WTC11 (cell line): ENCODE results near the gene PRKCE. TPM values are rescaled to one million over a fixed set of nuclear protein-coding genes. Genes with fewer than 3 reads are reported as not detected.

Source experiments
- ATAC-seq: fragments of 200-7000 bp; cut with Tn5 transposase; 2 replicates; pipeline ENCODE4 v1.10.0; 2021; ENCODE audit warnings: mild to moderate bottlenecking, moderate library complexity
- CTCF ChIA-PET: fragments of 300-600 bp; sonication (Branson Sonifier 250); formaldehyde crosslinking; loops from one replicate; lab custom pipeline; 2021; ENCODE audit warnings: antibody characterized with exemption; lab: Charles Lee
- POLR2A ChIA-PET: fragments of 350-600 bp; sonication (Branson Sonifier 250); formaldehyde crosslinking; loops from one replicate; lab custom pipeline; 2021; ENCODE audit warnings: antibody characterized with exemption; lab: Charles Lee
- DNase-seq: peaks from one replicate; pipeline ENCODE4 v3.0.0; 2021; ENCODE audit warnings: low spot score
- H3K27ac Mint-ChIP-seq: 2 replicates; pipeline ENCODE4 v1.8.0; 2021; ENCODE audit warnings: mixed read lengths
- H3K27me3 Mint-ChIP-seq: 2 replicates; pipeline ENCODE4 v1.8.0; 2021; ENCODE audit warnings: low read depth, mild to moderate bottlenecking, moderate library complexity, mixed read lengths
- H3K36me3 Mint-ChIP-seq: 2 replicates; pipeline ENCODE4 v1.8.0; 2021; ENCODE audit warnings: mixed read lengths
- H3K4me1 Mint-ChIP-seq: 2 replicates; pipeline ENCODE4 v1.8.0; 2022; ENCODE audit warnings: mixed read lengths
- H3K4me3 Mint-ChIP-seq: 2 replicates; pipeline ENCODE4 v1.8.0; 2021; ENCODE audit warnings: mild to moderate bottlenecking, moderate library complexity, mixed read lengths
- H3K9me3 Mint-ChIP-seq: 2 replicates; pipeline ENCODE4 v1.8.0; 2021; ENCODE audit warnings: mixed read lengths
- CDX4 ChIP-seq: fragments of 250-450 bp; sonication (Bioruptor Pico); IDR thresholded peaks from 2 replicates; pipeline ENCODE4 v1.9.0; 2021; ENCODE audit warnings: moderate library complexity, mild to moderate bottlenecking, inconsistent platforms, borderline replicate concordance
- FOXP1 ChIP-seq: sonication (generic); formaldehyde crosslinking; IDR thresholded peaks from 2 replicates; pipeline ENCODE4 v1.8.0; 2022; ENCODE audit warnings: missing genetic modification reagents, mild to moderate bottlenecking, moderate library complexity, borderline replicate concordance
- GABPB1 ChIP-seq: sonication (generic); formaldehyde crosslinking; IDR thresholded peaks from 2 replicates; pipeline ENCODE4 v1.8.1; 2023; ENCODE audit warnings: mild to moderate bottlenecking, missing genetic modification reagents
- IRF1 ChIP-seq: sonication (generic); formaldehyde crosslinking; IDR thresholded peaks from 2 replicates; pipeline ENCODE4 v1.8.0; 2023; ENCODE audit warnings: missing genetic modification reagents
- JAZF1 ChIP-seq: fragments of 250-450 bp; sonication (Bioruptor Pico); IDR thresholded peaks from 2 replicates; pipeline ENCODE4 v1.9.0; 2021; ENCODE audit warnings: moderate library complexity, mild to moderate bottlenecking, inconsistent platforms
- MLX ChIP-seq: sonication (generic); formaldehyde crosslinking; IDR thresholded peaks from 2 replicates; pipeline ENCODE4 v1.8.1; 2023; ENCODE audit warnings: mild to moderate bottlenecking, missing genetic modification reagents, moderate library complexity
- TEAD4 ChIP-seq: sonication (generic); formaldehyde crosslinking; IDR thresholded peaks from 2 replicates; pipeline ENCODE4 v1.8.0; 2022; ENCODE audit warnings: mild to moderate bottlenecking, missing genetic modification reagents
- ZNF416 ChIP-seq: fragments of 250-450 bp; sonication (Bioruptor Pico); IDR thresholded peaks from 2 replicates; pipeline ENCODE4 v1.9.0; 2021; ENCODE audit warnings: mild to moderate bottlenecking, inconsistent platforms
- ZNF671 ChIP-seq: fragments of 250-450 bp; sonication (Bioruptor Pico); IDR thresholded peaks from 2 replicates; pipeline ENCODE4 v1.8.0; 2021; ENCODE audit warnings: mild to moderate bottlenecking
- total RNA-seq: library from RNA; stranded (reverse); gene quantifications from 3 replicates; pipeline ENCODE4 v1.2.3, GENCODE V29; 2021
- TF ChIP-seq, protein P1 (sequence below): fragments of 250-450 bp; sonication (Bioruptor Pico); IDR thresholded peaks from 2 replicates; pipeline ENCODE4 v1.9.0; 2021; ENCODE audit warnings: mild to moderate bottlenecking, borderline replicate concordance
- TF ChIP-seq, protein P2 (sequence below): sonication (generic); formaldehyde crosslinking; conservative IDR thresholded peaks from 2 replicates; pipeline ENCODE4 v1.8.1; 2022; ENCODE audit warnings: mild to moderate bottlenecking, missing genetic modification reagents
- TF ChIP-seq, protein P3 (sequence below): fragments of 250-450 bp; sonication (Bioruptor Pico); IDR thresholded peaks from 2 replicates; pipeline ENCODE4 v2.1.2; 2022; ENCODE audit warnings: mild to moderate bottlenecking, moderate library complexity
- TF ChIP-seq, protein P4 (sequence below): sonication (generic); formaldehyde crosslinking; IDR thresholded peaks from 2 replicates; pipeline ENCODE4 v1.8.1; 2022; ENCODE audit warnings: low read depth, missing genetic modification reagents, borderline replicate concordance

PRKCE gene
- total RNA-seq, 1 experiment from 2014 or later, result 5.8 TPM

DNA sequence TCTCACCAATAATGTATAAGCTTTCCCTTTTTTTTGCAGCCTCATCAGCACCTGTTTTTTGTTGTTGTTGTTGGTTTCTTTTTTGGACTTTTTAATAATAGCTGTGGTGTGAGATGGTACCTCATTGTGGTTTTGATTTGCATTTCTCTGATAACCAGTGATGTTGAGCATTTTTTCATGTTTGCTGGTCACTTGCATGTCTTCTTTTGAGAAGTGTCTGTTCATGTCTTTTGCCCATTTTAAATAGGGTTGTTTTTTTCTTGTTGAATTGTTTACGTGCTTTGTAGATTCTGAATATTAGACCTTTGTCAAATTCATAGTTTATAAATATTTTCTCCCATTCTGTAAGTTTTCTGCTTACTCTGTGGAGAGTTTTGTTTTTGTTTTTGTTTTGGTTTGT lies 557.3 kb downstream of the PRKCE start (continued):
- TF ChIP-seq, protein P1, sequence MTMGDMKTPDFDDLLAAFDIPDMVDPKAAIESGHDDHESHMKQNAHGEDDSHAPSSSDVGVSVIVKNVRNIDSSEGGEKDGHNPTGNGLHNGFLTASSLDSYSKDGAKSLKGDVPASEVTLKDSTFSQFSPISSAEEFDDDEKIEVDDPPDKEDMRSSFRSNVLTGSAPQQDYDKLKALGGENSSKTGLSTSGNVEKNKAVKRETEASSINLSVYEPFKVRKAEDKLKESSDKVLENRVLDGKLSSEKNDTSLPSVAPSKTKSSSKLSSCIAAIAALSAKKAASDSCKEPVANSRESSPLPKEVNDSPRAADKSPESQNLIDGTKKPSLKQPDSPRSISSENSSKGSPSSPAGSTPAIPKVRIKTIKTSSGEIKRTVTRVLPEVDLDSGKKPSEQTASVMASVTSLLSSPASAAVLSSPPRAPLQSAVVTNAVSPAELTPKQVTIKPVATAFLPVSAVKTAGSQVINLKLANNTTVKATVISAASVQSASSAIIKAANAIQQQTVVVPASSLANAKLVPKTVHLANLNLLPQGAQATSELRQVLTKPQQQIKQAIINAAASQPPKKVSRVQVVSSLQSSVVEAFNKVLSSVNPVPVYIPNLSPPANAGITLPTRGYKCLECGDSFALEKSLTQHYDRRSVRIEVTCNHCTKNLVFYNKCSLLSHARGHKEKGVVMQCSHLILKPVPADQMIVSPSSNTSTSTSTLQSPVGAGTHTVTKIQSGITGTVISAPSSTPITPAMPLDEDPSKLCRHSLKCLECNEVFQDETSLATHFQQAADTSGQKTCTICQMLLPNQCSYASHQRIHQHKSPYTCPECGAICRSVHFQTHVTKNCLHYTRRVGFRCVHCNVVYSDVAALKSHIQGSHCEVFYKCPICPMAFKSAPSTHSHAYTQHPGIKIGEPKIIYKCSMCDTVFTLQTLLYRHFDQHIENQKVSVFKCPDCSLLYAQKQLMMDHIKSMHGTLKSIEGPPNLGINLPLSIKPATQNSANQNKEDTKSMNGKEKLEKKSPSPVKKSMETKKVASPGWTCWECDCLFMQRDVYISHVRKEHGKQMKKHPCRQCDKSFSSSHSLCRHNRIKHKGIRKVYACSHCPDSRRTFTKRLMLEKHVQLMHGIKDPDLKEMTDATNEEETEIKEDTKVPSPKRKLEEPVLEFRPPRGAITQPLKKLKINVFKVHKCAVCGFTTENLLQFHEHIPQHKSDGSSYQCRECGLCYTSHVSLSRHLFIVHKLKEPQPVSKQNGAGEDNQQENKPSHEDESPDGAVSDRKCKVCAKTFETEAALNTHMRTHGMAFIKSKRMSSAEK, result no peak
- TF ChIP-seq, protein P2, sequence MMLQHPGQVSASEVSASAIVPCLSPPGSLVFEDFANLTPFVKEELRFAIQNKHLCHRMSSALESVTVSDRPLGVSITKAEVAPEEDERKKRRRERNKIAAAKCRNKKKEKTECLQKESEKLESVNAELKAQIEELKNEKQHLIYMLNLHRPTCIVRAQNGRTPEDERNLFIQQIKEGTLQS (CRISPR knock-in tag), result no peak
- TF ChIP-seq FOXP1 (CRISPR knock-in tag) (no peak), IRF1 (CRISPR knock-in tag) (no peak), ZNF671 (CRISPR knock-in tag) (no peak), TEAD4 (no peak)
- TF ChIP-seq, protein P3, sequence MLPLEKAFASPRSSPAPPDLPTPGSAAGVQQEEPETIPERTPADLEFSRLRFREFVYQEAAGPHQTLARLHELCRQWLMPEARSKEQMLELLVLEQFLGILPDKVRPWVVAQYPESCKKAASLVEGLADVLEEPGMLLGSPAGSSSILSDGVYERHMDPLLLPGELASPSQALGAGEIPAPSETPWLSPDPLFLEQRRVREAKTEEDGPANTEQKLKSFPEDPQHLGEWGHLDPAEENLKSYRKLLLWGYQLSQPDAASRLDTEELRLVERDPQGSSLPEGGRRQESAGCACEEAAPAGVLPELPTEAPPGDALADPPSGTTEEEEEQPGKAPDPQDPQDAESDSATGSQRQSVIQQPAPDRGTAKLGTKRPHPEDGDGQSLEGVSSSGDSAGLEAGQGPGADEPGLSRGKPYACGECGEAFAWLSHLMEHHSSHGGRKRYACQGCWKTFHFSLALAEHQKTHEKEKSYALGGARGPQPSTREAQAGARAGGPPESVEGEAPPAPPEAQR (CRISPR knock-in tag), result no peak

GRCh38 chr2:46210063-46210462 lies 558.6 kb downstream of the PRKCE start:
- CTCF ChIA-PET, result no interaction called here
- peaks cover 49% of the 10 kb centered on the region for H3K9me3 Mint-ChIP-seq

DNA sequence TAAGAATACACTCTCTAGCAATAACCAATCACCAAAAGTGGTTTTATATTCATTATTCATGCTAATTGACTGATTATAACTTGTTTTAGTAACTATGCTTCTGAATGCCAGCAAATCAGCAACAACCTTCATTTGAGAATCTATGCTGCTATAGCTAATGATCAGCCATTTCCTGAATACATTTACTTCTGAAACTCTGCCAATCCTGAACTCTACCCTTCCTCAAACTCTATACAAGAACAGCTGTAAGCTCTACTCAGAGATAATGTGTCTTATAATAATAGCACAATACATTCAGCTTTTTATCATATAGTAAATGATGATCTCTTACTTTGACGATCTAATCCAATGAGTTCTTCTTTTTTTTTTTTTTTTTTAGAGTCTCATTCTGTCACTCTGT lies 560.0 kb downstream of the PRKCE start:
- H3K4me3 Mint-ChIP-seq, result no peak overlapping the region
- ATAC-seq (no peak), DNase-seq (no peak)
- POLR2A ChIA-PET, result no interaction called here
- peaks cover 26% of the 10 kb centered on the region for H3K36me3 Mint-ChIP-seq
- no peak overlapping the region for H3K27ac Mint-ChIP-seq
- H3K27me3 Mint-ChIP-seq, result no peaks in the 10 kb centered on the region; the same call in none of the 2 replicates
- H3K9me3 Mint-ChIP-seq, result peaks cover 63% of the 10 kb centered on the region
- no peaks in the 10 kb centered on the region for H3K4me1 Mint-ChIP-seq
- no peak for TF ChIP-seq MLX (CRISPR knock-in tag)
- TF ChIP-seq CDX4 (CRISPR knock-in tag), result no peak
- CTCF ChIA-PET, result no interaction called here

More at GRCh38 chr2:46210063-46210462, 558.6 kb downstream of the PRKCE start:
- POLR2A ChIA-PET, result no interaction called here
- Mint-ChIP-seq H3K27ac (no peak overlapping the region), H3K36me3 (peaks cover 24% of the 10 kb centered on the region), H3K4me1 (peaks cover 7% of the 10 kb centered on the region), H3K4me3 (no peak overlapping the region), H3K27me3 (no peaks in the 10 kb centered on the region; the same call in none of the 2 replicates)
- no peak for DNase-seq
- no peak for TF ChIP-seq GABPB1
- TF ChIP-seq ZNF416, result no peak
- no peak for TF ChIP-seq JAZF1 (CRISPR knock-in tag)
- TF ChIP-seq, protein P4, sequence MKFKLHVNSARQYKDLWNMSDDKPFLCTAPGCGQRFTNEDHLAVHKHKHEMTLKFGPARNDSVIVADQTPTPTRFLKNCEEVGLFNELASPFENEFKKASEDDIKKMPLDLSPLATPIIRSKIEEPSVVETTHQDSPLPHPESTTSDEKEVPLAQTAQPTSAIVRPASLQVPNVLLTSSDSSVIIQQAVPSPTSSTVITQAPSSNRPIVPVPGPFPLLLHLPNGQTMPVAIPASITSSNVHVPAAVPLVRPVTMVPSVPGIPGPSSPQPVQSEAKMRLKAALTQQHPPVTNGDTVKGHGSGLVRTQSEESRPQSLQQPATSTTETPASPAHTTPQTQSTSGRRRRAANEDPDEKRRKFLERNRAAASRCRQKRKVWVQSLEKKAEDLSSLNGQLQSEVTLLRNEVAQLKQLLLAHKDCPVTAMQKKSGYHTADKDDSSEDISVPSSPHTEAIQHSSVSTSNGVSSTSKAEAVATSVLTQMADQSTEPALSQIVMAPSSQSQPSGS, result no peak
- ATAC-seq, result no peak
